Endothelial cell (in vitro differentiated cells): ENCODE measurements around the gene GZMB. TPM values are rescaled to one million over a fixed set of nuclear protein-coding genes. Genes with fewer than 3 reads are reported as not detected.

ENCODE experiments used
- DNase-seq: peaks from one replicate; pipeline ENCODE4 v3.0.0; 2021; ENCODE audit warnings: low spot score
- H3K27ac Mint-ChIP-seq: one replicate; pipeline ENCODE4 v1.8.0; 2021; ENCODE audit warnings: mixed read lengths, inconsistent platforms; ENCODE audit not compliant: unreplicated experiment
- H3K27me3 Mint-ChIP-seq: one replicate; pipeline ENCODE4 v1.8.0; 2021; ENCODE audit warnings: mild to moderate bottlenecking, moderate library complexity, mixed read lengths, inconsistent platforms; ENCODE audit not compliant: unreplicated experiment
- H3K36me3 Mint-ChIP-seq: one replicate; pipeline ENCODE4 v1.8.0; 2021; ENCODE audit warnings: mild to moderate bottlenecking, low read depth, mixed read lengths, inconsistent platforms; ENCODE audit not compliant: unreplicated experiment
- H3K4me1 Mint-ChIP-seq: one replicate; pipeline ENCODE4 v1.8.0; 2021; ENCODE audit warnings: mild to moderate bottlenecking, mixed read lengths, inconsistent platforms; ENCODE audit not compliant: unreplicated experiment
- H3K4me3 Mint-ChIP-seq: one replicate; pipeline ENCODE4 v1.8.0; 2021; ENCODE audit warnings: mild to moderate bottlenecking, mixed read lengths, inconsistent platforms; ENCODE audit not compliant: unreplicated experiment
- H3K9me3 Mint-ChIP-seq: one replicate; pipeline ENCODE4 v1.8.0; 2021; ENCODE audit warnings: mixed read lengths, inconsistent platforms; ENCODE audit not compliant: unreplicated experiment
- total RNA-seq: library from RNA; stranded (reverse); fragmentation: NEBNext Ultra II Directional; extraction: Animal tissue kit (Norgen Biotek cat#: 25700); gene quantifications from one replicate; pipeline ENCODE4 v1.2.1, GENCODE V29; 2021; ENCODE audit not compliant: unreplicated experiment
- TF ChIP-seq, protein P1 (sequence below): fragments of 200-600 bp; sonication (generic); IDR thresholded peaks from one replicate; pipeline ENCODE4 v1.5.0; 2021; ENCODE audit warnings: antibody characterized with exemption; ENCODE audit not compliant: unreplicated experiment

The GZMB gene
- total RNA-seq, 1 donor from 2014 or later: not detected

DNA sequence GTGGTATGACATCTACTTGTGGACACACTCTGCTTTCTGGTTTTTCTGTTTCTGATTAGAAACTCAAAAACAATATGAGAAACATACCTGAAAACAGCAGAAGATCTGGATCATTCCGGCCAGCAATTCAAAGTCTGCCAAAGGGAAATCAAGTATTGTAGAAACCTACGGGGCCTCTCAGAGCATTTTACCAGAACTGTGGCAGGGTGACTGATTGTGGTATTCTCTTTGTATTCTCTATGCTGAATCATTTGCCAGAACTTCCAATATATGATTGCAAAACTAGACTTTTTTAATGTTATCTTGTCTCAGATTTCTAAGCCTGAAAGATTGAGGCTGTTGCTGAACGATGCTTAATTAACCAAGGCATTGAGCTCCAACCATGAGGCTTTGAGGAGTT, 5.9 kb upstream of the GZMB start:
- Mint-ChIP-seq H3K4me1 (no peaks in the 10 kb centered on the region), H3K4me3 (no peak overlapping the region), H3K36me3 (no peaks in the 10 kb centered on the region), H3K9me3 (no peaks in the 10 kb centered on the region), H3K27me3 (peaks cover 2% of the 10 kb centered on the region), H3K27ac (no peak overlapping the region)
- no peak for DNase-seq
- TF ChIP-seq, protein P1, sequence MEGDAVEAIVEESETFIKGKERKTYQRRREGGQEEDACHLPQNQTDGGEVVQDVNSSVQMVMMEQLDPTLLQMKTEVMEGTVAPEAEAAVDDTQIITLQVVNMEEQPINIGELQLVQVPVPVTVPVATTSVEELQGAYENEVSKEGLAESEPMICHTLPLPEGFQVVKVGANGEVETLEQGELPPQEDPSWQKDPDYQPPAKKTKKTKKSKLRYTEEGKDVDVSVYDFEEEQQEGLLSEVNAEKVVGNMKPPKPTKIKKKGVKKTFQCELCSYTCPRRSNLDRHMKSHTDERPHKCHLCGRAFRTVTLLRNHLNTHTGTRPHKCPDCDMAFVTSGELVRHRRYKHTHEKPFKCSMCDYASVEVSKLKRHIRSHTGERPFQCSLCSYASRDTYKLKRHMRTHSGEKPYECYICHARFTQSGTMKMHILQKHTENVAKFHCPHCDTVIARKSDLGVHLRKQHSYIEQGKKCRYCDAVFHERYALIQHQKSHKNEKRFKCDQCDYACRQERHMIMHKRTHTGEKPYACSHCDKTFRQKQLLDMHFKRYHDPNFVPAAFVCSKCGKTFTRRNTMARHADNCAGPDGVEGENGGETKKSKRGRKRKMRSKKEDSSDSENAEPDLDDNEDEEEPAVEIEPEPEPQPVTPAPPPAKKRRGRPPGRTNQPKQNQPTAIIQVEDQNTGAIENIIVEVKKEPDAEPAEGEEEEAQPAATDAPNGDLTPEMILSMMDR: no peak

DNA sequence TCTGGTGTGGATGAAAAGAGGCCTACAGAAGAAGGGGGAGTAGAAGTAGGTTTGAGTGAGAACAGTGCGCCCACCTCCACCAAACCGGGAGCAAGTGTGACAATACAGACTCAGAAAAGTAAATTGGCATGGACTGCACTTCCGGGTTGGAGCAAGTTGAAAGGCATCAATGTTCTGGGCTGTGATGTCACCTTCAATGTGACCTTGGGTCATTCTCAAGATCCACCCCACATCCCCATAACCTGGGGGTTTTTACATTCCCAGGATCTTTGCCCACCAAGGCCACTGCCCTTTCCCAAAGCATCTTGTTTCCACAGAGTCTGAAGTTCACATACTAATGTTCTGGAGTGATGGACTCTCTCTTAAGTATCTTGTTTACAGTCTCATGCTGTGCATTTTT, 5.3 kb upstream of the GZMB start:
- TF ChIP-seq, protein P1: no peak
- peaks cover 2% of the 10 kb centered on the region for H3K27me3 Mint-ChIP-seq
- no peak overlapping the region for H3K4me3 Mint-ChIP-seq
- no peaks in the 10 kb centered on the region for H3K4me1 Mint-ChIP-seq
- DNase-seq: no peak
- H3K36me3 Mint-ChIP-seq: no peaks in the 10 kb centered on the region
- no peak overlapping the region for H3K27ac Mint-ChIP-seq
- H3K9me3 Mint-ChIP-seq: no peaks in the 10 kb centered on the region

DNA sequence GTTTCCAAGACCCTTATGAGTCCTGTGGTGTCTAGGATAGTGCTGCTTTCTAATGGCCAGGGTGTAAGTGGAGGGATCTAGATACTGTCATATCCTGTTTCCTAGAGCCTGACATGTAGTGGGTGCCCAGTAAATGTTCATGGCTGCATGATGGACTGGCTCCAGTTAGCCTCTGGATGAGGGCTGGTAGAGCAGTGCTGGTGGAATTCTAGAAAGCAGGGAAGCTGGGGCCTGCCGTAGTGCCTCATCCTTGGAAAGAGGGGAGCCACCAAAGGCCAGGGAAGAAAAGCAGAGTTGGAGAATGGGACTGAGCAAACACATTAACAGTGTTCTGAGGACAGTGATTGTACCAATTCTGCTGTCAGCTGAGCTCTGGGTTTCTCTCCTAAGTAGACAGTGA, 637 bp downstream of the GZMB start:
- Mint-ChIP-seq H3K27ac (no peak overlapping the region), H3K9me3 (no peaks in the 10 kb centered on the region), H3K4me1 (no peaks in the 10 kb centered on the region), H3K4me3 (no peak overlapping the region), H3K36me3 (no peaks in the 10 kb centered on the region), H3K27me3 (peaks cover 6% of the 10 kb centered on the region)
- no peak for DNase-seq
- TF ChIP-seq, protein P1: no peak

DNA sequence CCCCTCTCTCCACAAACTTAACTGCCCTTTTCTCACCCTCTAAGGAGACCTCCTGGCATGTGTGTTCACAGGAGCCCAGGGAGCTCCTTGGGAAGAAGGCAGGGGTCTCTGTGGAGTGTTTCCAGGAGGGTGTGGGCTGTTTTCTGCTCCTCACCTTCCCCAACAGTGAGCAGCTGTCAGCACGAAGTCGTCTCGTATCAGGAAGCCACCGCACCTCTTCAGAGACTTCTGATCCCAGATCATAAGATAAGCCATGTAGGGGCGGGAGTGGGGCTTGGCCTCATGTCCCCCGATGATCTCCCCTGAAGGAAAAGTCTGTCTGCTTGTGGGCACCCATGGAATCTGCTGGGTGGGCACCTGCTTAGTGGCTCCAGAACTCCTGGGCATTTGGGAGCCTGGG, 1.2 kb downstream of the GZMB start:
- Mint-ChIP-seq H3K27ac (no peak overlapping the region), H3K36me3 (no peaks in the 10 kb centered on the region), H3K4me3 (no peak overlapping the region), H3K4me1 (no peaks in the 10 kb centered on the region), H3K27me3 (peaks cover 6% of the 10 kb centered on the region), H3K9me3 (no peaks in the 10 kb centered on the region)
- no peak for DNase-seq
- TF ChIP-seq, protein P1: no peak

DNA sequence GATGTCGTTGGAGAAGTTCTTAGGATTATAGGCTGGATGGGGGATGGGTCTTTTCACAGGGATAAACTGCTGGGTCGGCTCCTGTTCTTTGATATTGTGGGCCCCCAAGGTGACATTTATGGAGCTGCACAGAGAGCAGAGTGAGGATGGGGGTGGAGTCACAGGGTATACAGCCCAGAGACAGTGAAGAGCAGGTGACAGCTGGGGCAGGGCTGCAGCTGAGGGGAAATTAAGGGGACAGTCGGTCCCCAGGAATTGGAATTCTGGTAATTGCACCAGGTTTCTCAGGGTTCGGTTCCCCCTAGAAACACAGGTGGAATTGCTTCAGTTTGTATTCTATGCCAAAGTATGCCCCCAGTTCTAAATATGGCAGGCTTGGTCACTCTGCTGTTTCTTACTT, 1.7 kb downstream of the GZMB start:
- H3K36me3 Mint-ChIP-seq: no peaks in the 10 kb centered on the region
- H3K9me3 Mint-ChIP-seq: no peaks in the 10 kb centered on the region
- H3K4me1 Mint-ChIP-seq: no peaks in the 10 kb centered on the region
- TF ChIP-seq, protein P1: no peak
- no peak overlapping the region for H3K27ac Mint-ChIP-seq
- no peak for DNase-seq
- H3K27me3 Mint-ChIP-seq: peaks cover 6% of the 10 kb centered on the region
- no peak overlapping the region for H3K4me3 Mint-ChIP-seq
